Upper lobe of left lung (tissue), 6 donors: ENCODE measurements around the gene SAE1. TPM values are rescaled to one million over a fixed set of nuclear protein-coding genes. Genes with fewer than 3 reads are reported as not detected.

ENCODE experiments used
- ATAC-seq, 2 donors: fragments of 200-7000 bp; cut with Tn5 transposase; one replicate each; pipeline ENCODE4 v1.9.1; 2022; ENCODE audit warnings: mild to moderate bottlenecking in 2 of 2, moderate library complexity in 2 of 2; ENCODE audit not compliant: low FRiP score in 2 of 2
- DNase-seq, 2 donors: peaks; one replicate each; pipeline ENCODE4 v3.0.0-alpha.2; 2019 to 2020
- H3K27ac ChIP-seq, 4 donors: fragments of 200-600 bp; sonication (generic); one replicate each; pipeline ENCODE4 v1.5.1; 2016 to 2019
- H3K27me3 ChIP-seq, 4 donors: fragments of 200-600 bp; sonication (generic); one replicate each; pipeline ENCODE4 v1.5.1; 2017 to 2019
- H3K36me3 ChIP-seq, 4 donors: fragments of 200-600 bp; sonication (generic); one replicate each; pipeline ENCODE4 v1.5.1; 2016 to 2019
- H3K4me1 ChIP-seq, 4 donors: fragments of 200-600 bp; sonication (generic); one replicate each; pipeline ENCODE4 v1.5.1; 2018 to 2019
- H3K4me3 ChIP-seq, 4 donors: fragments of 200-600 bp; sonication (generic); one replicate each; pipeline ENCODE4 v1.5.1; 2017 to 2019; ENCODE audit warnings: mild to moderate bottlenecking in 2 of 4, moderate library complexity in 1 of 4
- H3K9me3 ChIP-seq, 4 donors: fragments of 200-600 bp; sonication (generic); one replicate each; pipeline ENCODE4 v1.5.1; 2018 to 2019
- EP300 ChIP-seq, 4 donors: sonication (generic); formaldehyde crosslinking; IDR thresholded peaks; one replicate each; pipeline ENCODE4 v1.5.1; 2017; ENCODE audit warnings: antibody characterized with exemption in 4 of 4, control low read depth in 2 of 4
- POLR2A ChIP-seq, 4 donors: fragments of 450-650 bp; IDR thresholded peaks; one replicate each; pipeline ENCODE4 v1.5.1; 2016 to 2017; ENCODE audit warnings: antibody characterized with exemption in 4 of 4, mild to moderate bottlenecking in 2 of 4
- POLR2AphosphoS5 ChIP-seq, 2 donors: sonication (generic); formaldehyde crosslinking; IDR thresholded peaks; one replicate each; pipeline ENCODE4 v1.5.1; 2017; ENCODE audit warnings: antibody characterized with exemption in 2 of 2
- WGBS, 2 donors: methylation state at CpG; one replicate each; pipeline ENCODE4 v1.1.5; 2017 to 2018; 5-methylcytosine and 5-hydroxymethylcytosine counted together
- total RNA-seq, 6 donors: library from RNA; depleted of rRNA in 4 of 6; stranded (reverse); fragments of >200 nt in 4 of 6; gene quantifications; one replicate each; pipeline versions ENCODE4 v1.1.0 to v1.2.1, GENCODE V29; 2016 to 2021
- TF ChIP-seq, protein P1 (sequence below), 6 experiments: fragments of 450-650 bp in 4 of 6; fragments of 200-600 bp in 2 of 6; sonication (generic) in 2 of 6; IDR thresholded peaks; one replicate each; pipeline ENCODE4 v1.5.1; 2016 to 2019; ENCODE audit warnings: antibody characterized with exemption in 6 of 6
- donor health status: DM: no; HTN: no; CAD: no; lungs with moderate emphysema.
- donor health status: DM: no; HTN: yes; CAD: no; lungs with severe emphysema.

The SAE1 gene
- total RNA-seq, 6 donors from 2014 or later, result 31.1 to 61.2 (median 55.3) TPM

DNA sequence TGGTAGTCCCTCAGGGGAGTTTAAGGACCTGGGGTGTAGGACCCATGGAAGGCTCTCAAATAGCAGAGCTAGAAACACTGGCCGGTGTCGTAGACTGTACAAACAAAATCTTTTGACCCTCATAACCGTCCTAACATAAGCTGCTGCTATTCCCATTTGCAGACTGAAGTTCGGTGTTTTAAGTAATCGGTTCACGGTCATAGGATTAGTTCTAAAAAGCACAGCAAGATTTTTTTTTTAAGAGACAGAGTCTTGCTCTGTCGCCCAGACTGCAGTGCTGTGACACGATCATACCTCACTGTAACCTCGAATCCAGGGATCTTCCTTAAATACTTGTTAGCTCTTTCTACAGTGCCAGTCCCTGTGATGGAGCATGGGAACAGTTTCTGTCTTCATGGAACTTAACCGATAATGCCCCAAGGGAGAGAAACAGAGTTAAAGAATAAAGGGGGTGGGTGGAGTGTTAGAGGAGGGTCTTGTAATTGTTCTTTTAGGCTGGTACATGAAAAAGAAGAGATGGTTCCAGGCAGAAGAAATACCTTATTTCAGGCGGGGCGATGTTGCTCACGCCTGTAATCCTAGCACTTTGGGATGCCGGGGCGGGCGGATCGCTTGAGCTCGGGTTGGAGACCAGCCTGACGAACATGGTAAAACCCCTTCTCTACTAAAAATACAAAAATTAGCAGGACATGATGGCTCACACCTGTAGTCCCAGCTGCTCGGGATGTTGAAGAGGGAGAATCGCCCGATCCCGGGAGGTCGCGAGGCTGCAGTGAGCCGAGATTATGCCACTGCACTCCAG, 16.6 kb upstream of the SAE1 start:
- Histone ChIP-seq H3K27ac (peak overlapping the region; percentile 98 to 100 (median 100)), H3K36me3 (no peaks in the 10 kb centered on the region), H3K4me1 (peaks cover 12 to 21% (median 17%) of the 10 kb centered on the region in 4 donors), H3K4me3 (peak overlapping the region in 3 of 4 donors; percentile 73 to 86 (median 76)), H3K9me3 (no peaks in the 10 kb centered on the region), H3K27me3 (no peaks in the 10 kb centered on the region)
- DNase-seq (peak in 1 of 2 donors; percentile 63), ATAC-seq (no peak)
- WGBS, 2 donors, result 58 to 59% methylated on average over 26 of the region's 26 CpGs
- TF ChIP-seq POLR2A (IDR thresholded peaks at IDR 0.05) (peak in 1 of 4 donors; percentile 9), EP300 (IDR thresholded peaks at IDR 0.05) (no peak)

DNA sequence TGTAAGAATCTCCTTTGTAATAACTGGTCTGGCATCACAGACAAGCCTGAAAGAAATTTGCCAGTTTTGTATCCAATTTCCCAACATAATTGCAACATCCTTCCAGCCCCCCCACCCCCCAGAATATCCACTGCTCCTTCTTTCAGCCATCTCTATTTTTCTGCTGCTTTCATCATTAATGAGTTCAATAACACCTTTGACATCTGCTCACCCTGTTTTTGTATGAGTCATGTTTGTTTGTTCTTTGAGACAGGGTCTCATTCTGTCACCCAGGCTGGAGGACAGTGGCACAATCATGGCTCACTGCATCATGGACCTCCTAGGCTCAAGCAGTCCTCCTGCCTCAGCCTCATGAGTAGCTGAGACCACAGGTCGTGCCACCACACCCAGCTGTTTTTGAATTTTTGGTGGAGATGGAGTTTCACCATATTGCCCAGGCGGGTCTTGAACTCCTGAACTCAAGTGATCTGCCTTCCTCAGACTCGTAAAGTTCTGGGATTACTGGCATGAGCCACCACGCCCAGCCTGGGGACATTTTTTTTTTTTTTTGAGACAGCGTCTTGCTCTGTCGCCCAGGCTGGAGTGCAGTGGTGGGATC, 10.1 kb upstream of the SAE1 start:
- Histone ChIP-seq H3K9me3 (no peaks in the 10 kb centered on the region), H3K27ac (no peak overlapping the region), H3K4me3 (no peak overlapping the region), H3K27me3 (no peaks in the 10 kb centered on the region), H3K36me3 (no peaks in the 10 kb centered on the region), H3K4me1 (peaks cover 0 to 6% (median 4%) of the 10 kb centered on the region in 4 donors)
- 90 to 93% methylated on average over 6 of the region's 6 CpGs for WGBS, 2 donors
- DNase-seq, result no peak
- no peak for ATAC-seq
- TF ChIP-seq POLR2A (IDR thresholded peaks at IDR 0.05), result no peak
- TF ChIP-seq, protein P1, sequence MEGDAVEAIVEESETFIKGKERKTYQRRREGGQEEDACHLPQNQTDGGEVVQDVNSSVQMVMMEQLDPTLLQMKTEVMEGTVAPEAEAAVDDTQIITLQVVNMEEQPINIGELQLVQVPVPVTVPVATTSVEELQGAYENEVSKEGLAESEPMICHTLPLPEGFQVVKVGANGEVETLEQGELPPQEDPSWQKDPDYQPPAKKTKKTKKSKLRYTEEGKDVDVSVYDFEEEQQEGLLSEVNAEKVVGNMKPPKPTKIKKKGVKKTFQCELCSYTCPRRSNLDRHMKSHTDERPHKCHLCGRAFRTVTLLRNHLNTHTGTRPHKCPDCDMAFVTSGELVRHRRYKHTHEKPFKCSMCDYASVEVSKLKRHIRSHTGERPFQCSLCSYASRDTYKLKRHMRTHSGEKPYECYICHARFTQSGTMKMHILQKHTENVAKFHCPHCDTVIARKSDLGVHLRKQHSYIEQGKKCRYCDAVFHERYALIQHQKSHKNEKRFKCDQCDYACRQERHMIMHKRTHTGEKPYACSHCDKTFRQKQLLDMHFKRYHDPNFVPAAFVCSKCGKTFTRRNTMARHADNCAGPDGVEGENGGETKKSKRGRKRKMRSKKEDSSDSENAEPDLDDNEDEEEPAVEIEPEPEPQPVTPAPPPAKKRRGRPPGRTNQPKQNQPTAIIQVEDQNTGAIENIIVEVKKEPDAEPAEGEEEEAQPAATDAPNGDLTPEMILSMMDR (IDR thresholded peaks at IDR 0.05), result no peak
- no peak for TF ChIP-seq POLR2AphosphoS5 (IDR thresholded peaks at IDR 0.05)
- TF ChIP-seq EP300 (IDR thresholded peaks at IDR 0.05), result no peak

DNA sequence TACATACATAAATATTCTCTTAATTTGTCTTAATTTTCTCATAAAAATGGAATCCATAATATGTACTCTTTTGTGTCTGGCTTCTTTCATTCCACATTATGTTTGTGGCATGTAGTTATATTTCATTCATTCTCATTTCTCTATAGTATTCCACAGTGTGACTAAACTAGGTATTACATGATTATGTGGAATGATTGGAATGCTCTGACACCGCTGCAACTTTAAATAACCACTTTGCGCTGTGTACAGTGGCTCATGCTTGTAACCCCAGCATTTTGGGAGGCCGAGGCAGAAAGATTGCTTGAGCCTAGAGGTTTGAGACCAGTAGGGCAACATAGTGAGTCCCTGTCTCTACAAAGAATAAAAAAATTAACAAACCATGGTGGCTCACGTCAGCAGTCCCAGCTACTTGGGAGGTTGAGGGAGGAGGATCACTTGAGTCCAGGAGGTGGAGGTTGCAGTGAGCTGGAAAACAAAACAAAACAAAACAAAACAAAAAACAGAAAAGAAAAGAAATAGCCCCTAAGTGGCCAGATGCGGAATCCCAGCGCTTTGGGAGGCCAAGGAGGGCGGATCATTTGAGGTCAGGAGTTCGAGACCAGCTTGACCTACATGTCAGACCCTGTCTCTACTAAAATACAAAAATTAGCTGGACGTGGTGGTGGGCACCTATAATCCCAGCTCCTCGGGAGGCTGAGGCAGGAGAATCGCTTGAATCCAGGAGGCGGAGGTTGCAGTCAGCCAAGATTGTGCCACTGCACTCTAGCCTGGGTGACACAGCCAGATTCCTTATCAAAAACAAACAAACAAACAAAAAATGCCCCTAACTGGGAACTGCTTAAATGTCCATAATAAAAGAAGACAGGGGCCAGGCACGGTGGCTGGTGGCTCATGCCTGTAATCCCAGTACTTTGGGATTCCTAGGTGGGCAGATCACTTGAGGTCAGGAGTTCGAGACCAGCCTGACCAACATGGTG, 8.0 kb upstream of the SAE1 start:
- Histone ChIP-seq H3K36me3 (no peaks in the 10 kb centered on the region), H3K4me3 (no peak overlapping the region), H3K4me1 (peaks cover 0 to 8% (median 5%) of the 10 kb centered on the region in 4 donors), H3K9me3 (no peaks in the 10 kb centered on the region), H3K27me3 (no peaks in the 10 kb centered on the region), H3K27ac (no peak overlapping the region)
- ATAC-seq (peak in 1 of 2 donors; percentile 60), DNase-seq (no peak)
- TF ChIP-seq POLR2A (IDR thresholded peaks at IDR 0.05), result no peak
- no peak for TF ChIP-seq POLR2AphosphoS5 (IDR thresholded peaks at IDR 0.05)
- TF ChIP-seq, protein P1 (IDR thresholded peaks at IDR 0.05), result no peak
- TF ChIP-seq EP300 (IDR thresholded peaks at IDR 0.05), result no peak
- WGBS, 2 donors, result 83 to 84% methylated on average over 14 of the region's 14 CpGs

DNA sequence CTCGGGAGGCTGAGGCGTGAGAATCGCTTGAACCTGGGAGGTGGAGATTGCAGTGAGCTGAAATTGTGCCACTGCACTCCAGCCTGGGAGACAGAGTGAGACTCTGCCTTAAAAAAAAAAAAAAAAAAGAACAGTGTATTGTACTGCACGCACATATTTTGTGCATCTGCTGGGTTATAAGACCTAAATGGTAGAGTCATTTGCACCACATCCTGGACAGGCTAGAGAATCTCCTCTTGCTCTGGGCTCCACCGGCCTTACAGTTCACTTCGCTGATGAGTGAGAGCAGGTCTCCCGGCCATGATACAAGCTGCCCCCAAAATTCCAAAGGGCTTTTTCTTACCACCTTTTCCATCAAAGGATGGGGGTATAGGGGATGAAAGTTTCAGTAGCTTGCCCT, 7.2 kb upstream of the SAE1 start:
- WGBS, 2 donors, result 90 to 94% methylated on average over 7 of the region's 7 CpGs
- Histone ChIP-seq H3K27me3 (no peaks in the 10 kb centered on the region), H3K36me3 (no peaks in the 10 kb centered on the region), H3K4me1 (peaks cover 0 to 8% (median 5%) of the 10 kb centered on the region in 4 donors), H3K4me3 (no peak overlapping the region), H3K9me3 (no peaks in the 10 kb centered on the region), H3K27ac (no peak overlapping the region)
- no peak for ATAC-seq
- DNase-seq, result no peak
- TF ChIP-seq POLR2A (IDR thresholded peaks at IDR 0.05) (no peak), EP300 (IDR thresholded peaks at IDR 0.05) (no peak), POLR2AphosphoS5 (IDR thresholded peaks at IDR 0.05) (no peak)
- TF ChIP-seq, protein P1 (IDR thresholded peaks at IDR 0.05), result no peak
